GM18508 (cell line): ENCODE measurements around the gene FUT7.
"Not testable (repeated sequence)": the region's sequence is repeated elsewhere in the genome, so short reads cannot be mapped to it uniquely, and the experiment has no call there.

Experiments
- ATAC-seq: cut with Tn5 transposase; IDR thresholded peaks from one replicate; pipeline ENCODE4 v1.9.1; 2021; ENCODE audit warnings: moderate number of reproducible peaks; ENCODE audit not compliant: insufficient read depth, unreplicated experiment

Gene FUT7

GRCh38 chr9:137066096-137066861 lies 34.4 kb upstream of the FUT7 start:
- ATAC-seq = no peak

GRCh38 chr9:137065336-137065967 lies 33.6 kb upstream of the FUT7 start:
- no peak for ATAC-seq

DNA sequence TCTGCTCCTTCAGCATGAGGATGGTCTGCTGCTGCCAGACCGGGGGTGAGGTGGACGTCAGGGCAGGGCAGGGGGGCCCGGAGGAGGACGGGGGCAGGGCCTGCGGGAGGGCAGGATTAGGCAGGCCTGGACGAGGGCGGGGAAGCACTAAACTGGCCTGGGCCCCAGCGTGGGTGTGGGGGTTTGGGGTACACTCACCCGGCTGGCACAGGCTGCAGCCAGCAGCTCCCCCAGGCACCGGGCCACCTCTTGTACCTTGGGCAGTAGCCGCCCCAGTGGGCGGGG lies 32.9 kb upstream of the FUT7 start:
- no peak for ATAC-seq

DNA sequence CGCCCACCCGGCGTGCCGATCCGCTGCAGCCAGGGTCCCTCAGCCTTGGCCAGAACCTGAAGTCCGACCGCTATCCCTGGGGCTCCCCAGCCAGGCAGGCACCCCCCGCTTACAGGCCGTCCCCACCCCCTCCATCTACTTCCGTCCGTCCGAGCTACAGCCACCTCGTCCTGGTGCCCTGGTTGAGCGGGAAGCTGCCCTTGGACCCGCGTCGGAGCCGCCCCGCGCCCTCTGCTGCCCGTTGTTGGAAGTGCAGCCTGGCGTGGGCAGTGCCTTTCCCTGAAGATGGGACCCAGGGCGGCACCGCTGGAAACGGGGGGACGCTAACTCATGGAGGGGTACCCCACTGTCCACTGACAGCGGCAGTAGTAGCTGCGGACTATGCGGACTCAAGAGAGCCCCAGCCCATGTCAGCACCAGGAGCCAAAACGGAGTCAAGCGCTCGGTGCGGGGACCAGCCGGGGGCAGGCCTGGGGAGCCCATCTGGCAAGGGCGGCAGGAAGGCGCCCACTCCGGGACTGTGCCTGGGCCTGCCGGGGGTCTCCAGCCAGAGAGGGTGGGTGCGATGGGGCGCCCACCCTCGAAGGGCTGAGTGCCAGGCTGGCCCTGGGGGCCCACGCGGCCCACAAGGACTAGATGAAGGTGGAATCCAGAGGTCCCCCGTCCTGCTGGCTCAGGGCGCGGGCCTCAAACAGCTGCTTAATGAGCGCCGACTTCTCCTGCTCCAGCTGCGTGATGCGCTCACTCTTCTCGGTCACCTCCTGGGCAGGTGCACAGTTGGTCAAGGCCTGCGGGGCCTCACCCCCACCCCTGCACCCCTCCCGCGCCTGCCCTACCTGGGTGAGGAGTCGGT lies 32.4 kb upstream of the FUT7 start:
- ATAC-seq = no peak

GRCh38 chr9:137063311-137064026 lies 31.6 kb upstream of the FUT7 start:
- ATAC-seq = no peak

DNA sequence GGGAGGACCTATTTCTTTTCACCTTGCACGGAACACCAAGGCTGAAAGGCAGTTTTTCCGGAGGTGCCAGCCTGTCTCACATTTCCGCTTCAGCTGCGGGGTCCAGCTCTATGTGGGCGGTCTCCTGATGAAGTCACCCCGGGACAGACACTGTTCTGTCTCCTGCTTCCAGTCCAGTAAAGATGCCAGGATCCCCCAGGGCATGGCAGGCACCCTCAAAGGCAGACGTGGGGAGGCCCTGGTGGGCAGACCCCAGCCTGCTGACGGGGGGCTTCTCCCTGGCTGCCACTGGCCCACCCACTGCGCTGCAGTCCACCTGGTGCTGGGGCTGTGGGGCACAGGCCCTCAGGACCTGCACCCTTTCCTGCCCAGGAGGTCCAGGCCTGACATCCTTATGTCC lies 30.9 kb upstream of the FUT7 start:
- ATAC-seq = not testable (repeated sequence)

DNA sequence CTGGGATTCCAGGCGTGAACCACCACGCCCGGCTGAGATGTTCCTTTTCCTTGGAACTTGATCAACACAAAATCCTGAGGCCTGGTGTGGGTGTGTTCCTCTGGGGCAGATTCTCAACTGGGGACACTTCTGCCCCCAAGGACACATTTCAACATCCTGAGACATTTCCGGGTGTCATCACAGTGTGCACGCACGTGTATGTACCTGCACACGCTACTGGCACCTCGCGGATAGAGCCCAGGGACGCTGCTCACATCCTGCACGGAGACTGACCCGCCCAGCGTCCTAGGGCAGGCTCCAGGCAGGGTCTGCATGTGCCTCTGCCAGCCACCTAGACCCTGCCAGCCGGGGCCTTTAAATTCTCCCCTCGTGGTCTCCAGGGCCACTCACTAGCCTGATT lies 30.5 kb upstream of the FUT7 start:
- ATAC-seq = no peak

DNA sequence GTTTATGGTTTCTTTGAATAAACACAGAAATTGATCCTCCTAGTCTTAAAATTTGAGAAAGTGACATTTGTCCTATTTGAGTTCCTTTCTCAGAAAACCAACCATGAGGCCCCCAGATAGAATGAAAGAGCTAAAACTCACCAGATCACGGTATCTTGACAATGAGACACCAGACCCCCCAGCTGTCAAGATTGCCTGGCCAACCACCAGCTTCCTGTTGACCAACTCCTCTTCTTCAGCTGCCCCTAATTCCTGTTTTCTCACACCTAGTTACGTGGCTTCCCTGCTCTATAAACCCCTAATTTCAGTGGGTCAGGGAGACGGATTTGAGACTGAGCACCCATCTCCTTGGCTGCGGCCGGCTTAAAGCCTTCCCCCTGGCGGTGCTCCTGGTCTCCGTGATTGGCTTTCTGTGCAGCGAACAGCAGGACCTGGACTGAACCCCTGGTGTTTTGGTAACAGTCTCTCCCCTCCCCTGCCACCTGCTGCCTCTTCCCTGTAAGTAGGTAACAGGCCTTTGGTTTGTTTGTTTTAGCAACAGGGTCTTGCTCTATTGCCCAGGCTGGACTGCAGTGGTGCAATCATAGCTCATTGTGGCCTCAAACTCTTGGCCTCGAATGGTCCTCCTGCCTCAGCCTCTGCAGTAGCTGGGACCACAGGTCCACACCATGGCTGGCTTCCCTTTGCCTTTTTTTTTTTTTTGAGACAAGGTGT lies 26.8 kb upstream of the FUT7 start:
- no peak for ATAC-seq

GRCh38 chr9:137057545-137057944 lies 25.7 kb upstream of the FUT7 start:
- ATAC-seq = no peak

GRCh38 chr9:137056739-137057415 lies 25.0 kb upstream of the FUT7 start:
- ATAC-seq = no peak

- no peak for ATAC-seq
These were observed 23.8 kb upstream of the FUT7 start for GRCh38 chr9:137055385-137056364.

GRCh38 chr9:137054932-137055384 lies 23.1 kb upstream of the FUT7 start:
- ATAC-seq = no peak

DNA sequence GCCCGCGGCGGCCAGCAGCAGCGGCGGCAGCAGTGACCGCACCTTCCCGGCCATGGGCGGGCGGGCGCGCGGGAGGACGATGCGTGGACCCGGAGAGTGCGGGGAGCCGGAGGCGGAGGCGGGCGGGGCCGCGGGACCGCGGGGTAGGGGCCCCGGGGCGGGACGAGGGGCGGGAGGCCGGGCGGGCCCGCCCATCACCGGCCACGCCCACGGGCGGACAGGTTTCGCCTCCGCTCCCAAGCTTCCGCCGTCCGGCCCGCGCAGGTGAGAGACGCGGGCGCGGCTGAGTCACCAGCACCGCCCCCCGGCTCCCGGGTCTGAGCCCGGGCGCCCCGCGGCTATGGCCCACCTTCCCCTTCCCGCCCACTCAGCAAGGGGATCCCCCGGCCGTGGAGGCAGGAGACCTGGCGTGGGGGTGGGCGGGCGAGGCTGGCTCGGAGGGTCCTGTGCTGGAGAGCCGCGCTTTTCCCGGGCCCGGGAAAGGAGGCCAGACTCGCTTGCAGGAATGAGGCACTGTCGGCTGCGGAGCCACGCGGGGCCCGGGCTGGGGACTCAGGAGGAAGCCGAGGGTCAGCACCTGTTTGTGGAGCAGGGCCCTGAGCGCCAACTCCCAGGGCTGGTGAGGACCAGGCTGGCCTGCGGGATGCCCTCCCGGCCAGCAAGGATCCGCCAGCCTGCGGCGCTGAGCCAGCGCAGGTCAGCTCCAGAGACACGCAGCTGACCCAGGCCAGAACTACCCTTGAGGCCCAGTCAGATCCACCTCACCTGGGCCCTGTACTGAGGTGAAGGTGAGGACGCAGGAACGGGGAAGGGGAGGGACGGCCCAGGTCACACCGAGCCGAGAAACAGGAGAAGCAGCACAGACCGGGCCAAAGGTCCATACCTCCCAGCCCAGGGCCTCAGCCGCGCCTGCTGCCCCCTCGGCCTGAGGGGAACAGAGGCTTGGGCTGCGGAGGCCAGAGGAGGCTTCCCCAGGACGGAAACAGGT lies 22.4 kb upstream of the FUT7 start, which contains the start of gene ENTPD2:
TSS of gene ENTPD2 (minus strand) at position 118 of the 988 bp plus-strand sequence. CDS start at position 54, 64 bp downstream.
- no peak for ATAC-seq

- ATAC-seq = no peak
These were observed 21.4 kb upstream of the FUT7 start for GRCh38 chr9:137052998-137053943.

DNA sequence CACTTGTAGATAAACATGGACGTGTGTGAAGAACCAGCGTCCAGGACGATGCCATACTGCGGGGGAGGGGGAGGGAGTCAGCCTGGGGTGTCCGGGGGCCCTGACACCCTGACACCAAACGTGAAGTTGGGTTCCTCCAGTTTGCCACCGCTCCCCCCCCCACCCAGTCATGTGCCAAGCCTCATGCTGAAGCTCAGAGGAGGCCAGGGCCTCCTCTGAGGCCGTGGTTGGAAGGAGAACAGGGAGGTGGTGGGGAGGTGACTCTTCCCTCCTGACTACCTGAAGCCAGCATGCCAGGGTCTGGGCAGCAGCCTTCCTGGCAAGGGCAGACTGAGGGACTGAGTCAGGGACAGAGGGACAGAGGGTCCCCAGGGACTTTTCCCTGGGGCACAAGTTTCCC lies 20.4 kb upstream of the FUT7 start:
- ATAC-seq = no peak

GRCh38 chr9:137051145-137051724 lies 19.3 kb upstream of the FUT7 start:
- no peak for ATAC-seq
